AG04450 (cell line): Measurements from ENCODE around the gene GPR107. TPM values are rescaled to one million over a fixed set of nuclear protein-coding genes. Genes with fewer than 3 reads are reported as not detected.

Experiments
- CTCF ChIA-PET: fragments of 300-600, 350-600 bp; formaldehyde crosslinking; extraction: SDS; loops from one replicate; lab custom pipeline; 2022; ENCODE audit warnings: antibody characterized with exemption, inconsistent platforms; lab: Charles Lee
- POLR2A ChIA-PET: fragments of 350-600 bp; formaldehyde crosslinking; extraction: SDS; loops from one replicate; lab custom pipeline; 2021; ENCODE audit warnings: antibody characterized with exemption, inconsistent platforms; lab: Yijun Ruan, JAX
- DNase-seq: peaks from one replicate; pipeline ENCODE4 v3.0.0-alpha.2; 2011; ENCODE audit warnings: low read depth, low spot score
- H3K27ac ChIP-seq: one replicate; pipeline ENCODE4 v1.5.1; 2012; ENCODE audit warnings: low read depth, low read length, control low read depth
- H3K27me3 ChIP-seq: one replicate; pipeline ENCODE4 v1.6.0; 2012; ENCODE audit warnings: low read length; ENCODE audit not compliant: control insufficient read depth, insufficient read depth
- H3K4me3 ChIP-seq: 2 replicates; pipeline ENCODE4 v1.5.1; 2011; ENCODE audit warnings: mild to moderate bottlenecking, low read depth, low read length, control low read depth
- H3K9me3 ChIP-seq: 2 replicates; pipeline ENCODE4 v1.5.1; 2012; ENCODE audit warnings: low read length; ENCODE audit not compliant: control insufficient read depth, insufficient read depth
- polyA plus RNA-seq: library from polyadenylated mRNA; depleted of rRNA; stranded (reverse); fragments of >200 nt; gene quantifications from 2 replicates; pipeline ENCODE4 v1.2.3, GENCODE V29; 2011
- TF ChIP-seq, protein P1 (sequence below): IDR thresholded peaks from 2 replicates; pipeline ENCODE4 v1.5.1; 2011; ENCODE audit warnings: low read depth, low read length, control low read depth, inconsistent platforms

The GPR107 gene
- polyA plus RNA-seq, 1 experiment = 45.1 TPM

DNA sequence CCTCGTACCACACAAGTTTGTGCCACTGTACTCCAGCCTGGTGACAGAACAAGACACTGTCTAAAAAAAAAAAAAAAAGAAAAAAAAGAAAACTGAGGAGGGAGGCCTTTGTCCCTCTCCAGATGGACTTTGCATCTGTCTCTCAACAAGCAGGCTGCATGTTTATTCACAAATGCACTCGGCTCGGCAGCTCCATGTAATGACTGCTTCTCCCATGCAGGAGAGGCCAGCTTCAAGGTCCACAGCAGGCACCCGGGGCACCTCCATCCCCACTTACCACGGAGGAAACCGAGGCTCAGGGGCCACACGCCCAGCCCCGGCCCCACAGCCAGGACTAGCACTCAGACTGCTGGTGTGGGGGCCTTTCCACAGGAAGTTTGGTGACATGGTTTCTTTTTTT lies 105.4 kb downstream of the GPR107 start:
- H3K27ac ChIP-seq = peak overlapping the region; percentile 11
- no peak overlapping the region for H3K4me3 ChIP-seq
- no peaks in the 10 kb centered on the region for H3K27me3 ChIP-seq
- H3K9me3 ChIP-seq = no peaks in the 10 kb centered on the region
- DNase-seq = no peak
- ChIA-PET CTCF (no interaction called here), POLR2A (no interaction called here)
- TF ChIP-seq, protein P1, sequence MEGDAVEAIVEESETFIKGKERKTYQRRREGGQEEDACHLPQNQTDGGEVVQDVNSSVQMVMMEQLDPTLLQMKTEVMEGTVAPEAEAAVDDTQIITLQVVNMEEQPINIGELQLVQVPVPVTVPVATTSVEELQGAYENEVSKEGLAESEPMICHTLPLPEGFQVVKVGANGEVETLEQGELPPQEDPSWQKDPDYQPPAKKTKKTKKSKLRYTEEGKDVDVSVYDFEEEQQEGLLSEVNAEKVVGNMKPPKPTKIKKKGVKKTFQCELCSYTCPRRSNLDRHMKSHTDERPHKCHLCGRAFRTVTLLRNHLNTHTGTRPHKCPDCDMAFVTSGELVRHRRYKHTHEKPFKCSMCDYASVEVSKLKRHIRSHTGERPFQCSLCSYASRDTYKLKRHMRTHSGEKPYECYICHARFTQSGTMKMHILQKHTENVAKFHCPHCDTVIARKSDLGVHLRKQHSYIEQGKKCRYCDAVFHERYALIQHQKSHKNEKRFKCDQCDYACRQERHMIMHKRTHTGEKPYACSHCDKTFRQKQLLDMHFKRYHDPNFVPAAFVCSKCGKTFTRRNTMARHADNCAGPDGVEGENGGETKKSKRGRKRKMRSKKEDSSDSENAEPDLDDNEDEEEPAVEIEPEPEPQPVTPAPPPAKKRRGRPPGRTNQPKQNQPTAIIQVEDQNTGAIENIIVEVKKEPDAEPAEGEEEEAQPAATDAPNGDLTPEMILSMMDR = no peak

DNA sequence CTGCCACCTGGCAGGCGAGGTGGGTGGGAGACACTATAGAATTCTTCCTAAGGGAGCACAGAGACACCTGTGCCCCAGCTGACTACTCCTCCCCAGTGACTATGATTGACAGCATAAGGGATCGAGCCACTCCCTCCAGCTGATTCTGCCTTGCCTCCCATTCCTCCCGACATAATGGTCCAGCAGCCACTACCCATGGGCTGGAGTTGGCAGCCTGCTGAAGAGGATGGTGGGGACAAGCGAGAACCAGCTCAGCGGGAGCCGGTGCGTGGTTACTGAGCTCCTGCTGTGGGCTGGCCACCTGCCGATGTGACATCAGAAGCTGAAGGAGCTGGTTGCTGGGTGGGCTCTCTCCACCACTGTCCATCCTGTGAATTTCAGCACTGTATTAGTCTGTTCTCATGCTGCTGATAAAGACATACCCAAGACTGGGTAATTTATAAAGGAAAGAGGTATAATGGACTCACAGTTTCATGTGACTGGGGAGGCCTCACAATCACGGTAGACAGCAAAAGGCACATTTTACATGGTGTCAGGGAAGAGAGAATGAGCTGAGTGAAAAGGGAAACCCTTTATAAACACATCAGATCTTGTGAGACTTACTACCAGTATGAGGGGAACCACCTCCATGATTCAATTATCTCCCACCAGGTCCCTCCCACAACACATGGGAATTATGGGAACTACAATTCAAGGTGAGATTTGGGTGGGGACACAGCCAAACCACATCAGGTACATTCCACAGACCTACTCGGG lies 106.4 kb downstream of the GPR107 start:
- POLR2A ChIA-PET = no interaction called here
- no peak for DNase-seq
- Histone ChIP-seq H3K27me3 (no peaks in the 10 kb centered on the region), H3K9me3 (no peaks in the 10 kb centered on the region), H3K4me3 (no peak overlapping the region), H3K27ac (no peak overlapping the region)
- CTCF ChIA-PET = no interaction called here
- TF ChIP-seq, protein P1 = no peak

DNA sequence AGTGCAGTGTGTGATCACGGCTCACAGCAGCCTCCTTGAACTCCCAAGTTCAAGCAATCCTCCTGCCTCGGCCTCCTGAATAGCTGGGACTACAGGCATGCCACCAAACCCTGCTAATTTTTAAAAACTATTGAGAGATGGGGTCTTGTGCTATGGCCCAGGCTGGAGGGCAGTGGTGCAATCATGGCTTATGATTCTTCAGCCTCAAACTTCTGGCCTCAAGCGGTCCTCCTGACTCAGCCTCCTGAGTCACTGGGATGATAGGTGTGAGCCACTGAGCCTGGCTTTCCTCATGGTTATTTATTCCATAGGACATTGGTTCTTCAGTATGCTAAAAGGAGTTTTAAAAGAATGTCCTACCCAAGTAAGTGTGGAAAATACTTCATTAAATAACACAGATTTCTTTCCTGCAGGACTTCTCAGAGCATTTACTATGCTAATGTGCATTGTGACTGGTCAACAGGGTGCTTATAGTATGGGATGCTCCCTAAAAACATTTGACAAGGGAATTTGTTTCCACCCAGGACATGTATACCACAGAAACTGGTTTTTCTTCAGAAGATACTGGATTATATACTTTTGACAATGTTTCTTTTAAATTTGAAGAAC lies 107.3 kb downstream of the GPR107 start:
- H3K27me3 ChIP-seq = no peaks in the 10 kb centered on the region
- POLR2A ChIA-PET = no interaction called here
- CTCF ChIA-PET = interaction anchor here (0.7 kb wide), 1 partner anchor 419 kb away, joined by 3 read pairs; no protein-coding TSS in a partner anchor
- TF ChIP-seq, protein P1 = no peak
- no peak for DNase-seq
- H3K9me3 ChIP-seq = no peaks in the 10 kb centered on the region
- H3K4me3 ChIP-seq = no peak overlapping the region
- no peak overlapping the region for H3K27ac ChIP-seq

DNA sequence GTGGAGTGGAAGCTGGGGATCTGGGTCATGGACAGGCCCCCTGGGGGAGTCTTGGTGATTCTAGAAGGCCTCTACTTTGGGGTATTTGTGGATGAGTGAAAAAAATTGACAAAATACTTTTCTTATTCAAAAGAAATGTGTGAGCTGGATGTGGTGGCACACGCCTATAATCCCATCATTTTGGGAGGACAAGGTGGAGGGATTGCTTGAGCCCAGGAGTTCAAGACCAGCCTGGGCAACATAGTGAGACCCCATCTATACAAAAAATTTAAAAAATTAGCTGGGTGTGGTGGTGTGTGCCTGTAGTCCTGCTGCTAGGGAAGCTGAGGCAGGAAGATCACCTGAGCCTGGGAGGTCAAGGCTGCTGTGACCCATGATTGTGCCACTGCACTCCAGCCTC lies 111.9 kb downstream of the GPR107 start:
- TF ChIP-seq, protein P1 = no peak
- no peaks in the 10 kb centered on the region for H3K27me3 ChIP-seq
- H3K27ac ChIP-seq = no peak overlapping the region
- no peaks in the 10 kb centered on the region for H3K9me3 ChIP-seq
- CTCF ChIA-PET = no interaction called here
- POLR2A ChIA-PET = no interaction called here
- no peak overlapping the region for H3K4me3 ChIP-seq
- DNase-seq = no peak

DNA sequence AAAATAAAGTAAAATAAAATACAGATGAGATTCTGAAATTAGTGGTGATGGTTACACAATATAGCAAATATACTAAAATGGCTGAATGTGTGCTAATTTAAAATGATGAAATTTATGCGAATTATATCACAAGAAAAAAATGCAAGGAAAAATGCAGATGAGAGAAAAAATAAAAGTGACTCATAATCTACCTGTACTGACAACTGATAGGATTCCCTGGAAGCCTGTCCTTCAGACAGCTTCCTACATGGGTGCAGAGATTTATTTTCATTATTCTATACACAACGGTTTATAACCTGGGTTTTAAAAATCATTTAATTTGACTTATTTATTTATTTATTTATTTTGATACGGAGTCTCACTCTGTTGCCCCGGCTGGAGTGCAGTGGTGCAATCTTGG lies 112.7 kb downstream of the GPR107 start:
- CTCF ChIA-PET = no interaction called here

More for the DNA sequence above, 112.7 kb downstream of the GPR107 start:
- POLR2A ChIA-PET = no interaction called here
- Histone ChIP-seq H3K4me3 (no peak overlapping the region), H3K9me3 (no peaks in the 10 kb centered on the region), H3K27ac (no peak overlapping the region), H3K27me3 (no peaks in the 10 kb centered on the region)
- no peak for DNase-seq
- TF ChIP-seq, protein P1 = no peak
